A172 (cell line): ENCODE results near the gene POU2F2. TPM values are rescaled to one million over a fixed set of nuclear protein-coding genes. Genes with fewer than 3 reads are reported as not detected.
A peak's percentile ranks its signal among the peaks of the same experiment; 100 is the strongest.

Source experiments
- DNase-seq: peaks from one replicate; pipeline ENCODE4 v3.0.0-alpha.2; 2015; ENCODE audit warnings: low spot score
- total RNA-seq: library from RNA; depleted of rRNA; stranded (reverse); fragments of >200 nt; shearing (Covaris generic); gene quantifications from 2 replicates; pipeline ENCODE4 v1.2.3, GENCODE V29; 2014

POU2F2 gene
- total RNA-seq, 1 experiment from 2014 or later: not detected

- DNase-seq: no peak
These were observed 51.4 kb downstream of the POU2F2 start for GRCh38 chr19:42080764-42081375.

- no peak for DNase-seq
These were observed 52.1 kb downstream of the POU2F2 start for GRCh38 chr19:42079886-42080763.

- DNase-seq: no peak
These were observed 53.0 kb downstream of the POU2F2 start for GRCh38 chr19:42079276-42079669.

GRCh38 chr19:42078538-42079275 is 53.5 kb downstream of the POU2F2 start:
- DNase-seq: no peak

GRCh38 chr19:42078058-42078457 is 54.2 kb downstream of the POU2F2 start:
- no peak for DNase-seq

- DNase-seq: no peak
These were observed 55.8 kb downstream of the POU2F2 start for GRCh38 chr19:42076380-42076944.

GRCh38 chr19:42075616-42076379 is 56.4 kb downstream of the POU2F2 start, which contains the start of gene ZNF574:
Gene ZNF574 (plus strand): TSS chr19:42076166. CDS start chr19:42078607, 2,441 bp downstream.
- peak; percentile 100 for DNase-seq

- peak; percentile 24 for DNase-seq
These were observed 57.0 kb downstream of the POU2F2 start for GRCh38 chr19:42075364-42075615.

GRCh38 chr19:42074513-42075363 is 57.5 kb downstream of the POU2F2 start:
- no peak for DNase-seq

- no peak for DNase-seq
These were observed 61.0 kb downstream of the POU2F2 start for GRCh38 chr19:42071247-42071646.

- DNase-seq: no peak
These were observed 62.5 kb downstream of the POU2F2 start, which contains the start of gene GRIK5 for GRCh38 chr19:42069619-42070351. Gene GRIK5 (minus strand): TSS chr19:42070206. CDS start chr19:42065770, 4,436 bp downstream.

GRCh38 chr19:42068756-42069571 is 63.3 kb downstream of the POU2F2 start:
- DNase-seq: no peak

- no peak for DNase-seq
These were observed 63.9 kb downstream of the POU2F2 start for GRCh38 chr19:42068361-42068755.

GRCh38 chr19:42067315-42067888 is 64.8 kb downstream of the POU2F2 start:
- no peak for DNase-seq

- peak; percentile 80 for DNase-seq
These were observed 66.0 kb downstream of the POU2F2 start for GRCh38 chr19:42066075-42066754.

- DNase-seq: no peak
These were observed 66.7 kb downstream of the POU2F2 start for GRCh38 chr19:42065511-42065910.

GRCh38 chr19:42065051-42065450 is 67.2 kb downstream of the POU2F2 start:
- no peak for DNase-seq

- no peak for DNase-seq
These were observed 67.8 kb downstream of the POU2F2 start for GRCh38 chr19:42064432-42064831.
